NCI-H2227 (cell line): ENCODE results near the gene LAMA3.

ENCODE experiments used
- DNase-seq: peaks from one replicate; lab custom pipeline; 2025; ENCODE audit not compliant: unreplicated experiment; lab: John Stamatoyannopoulos, UW

LAMA3 gene

GRCh38 chr18:23669804-23670405 lies 19.3 kb upstream of the LAMA3 start:
- no peak for DNase-seq

- DNase-seq = no peak
Observed at GRCh38 chr18:23671564-23671963, 17.7 kb upstream of the LAMA3 start.

GRCh38 chr18:23673725-23674124 lies 15.5 kb upstream of the LAMA3 start:
- no peak for DNase-seq

GRCh38 chr18:23675236-23675635 lies 14.0 kb upstream of the LAMA3 start:
- no peak for DNase-seq

GRCh38 chr18:23675896-23676295 lies 13.4 kb upstream of the LAMA3 start:
- DNase-seq = no peak

- DNase-seq = no peak
Observed at GRCh38 chr18:23682045-23682444, 7.2 kb upstream of the LAMA3 start.

- DNase-seq = no peak
Observed at GRCh38 chr18:23682472-23682871, 6.8 kb upstream of the LAMA3 start.

- DNase-seq = no peak
Observed at GRCh38 chr18:23683155-23683554, 6.1 kb upstream of the LAMA3 start.

- no peak for DNase-seq
Observed at GRCh38 chr18:23683671-23684070, 5.6 kb upstream of the LAMA3 start.

GRCh38 chr18:23684515-23685197 lies 4.6 kb upstream of the LAMA3 start:
- no peak for DNase-seq

GRCh38 chr18:23688528-23688927 lies 725 bp upstream of the LAMA3 start:
- no peak for DNase-seq

GRCh38 chr18:23689616-23690504 lies 607 bp downstream of the LAMA3 start:
- DNase-seq = peak; percentile 53

GRCh38 chr18:23690505-23691068 lies 1.3 kb downstream of the LAMA3 start:
- DNase-seq = peak; percentile 46

GRCh38 chr18:23693846-23694245 lies 4.6 kb downstream of the LAMA3 start:
- DNase-seq = no peak

- no peak for DNase-seq
Observed at GRCh38 chr18:23694637-23695430, 5.6 kb downstream of the LAMA3 start.

- DNase-seq = no peak
Observed at GRCh38 chr18:23701017-23701416, 11.8 kb downstream of the LAMA3 start.

- no peak for DNase-seq
Observed at GRCh38 chr18:23701544-23702064, 12.4 kb downstream of the LAMA3 start.

GRCh38 chr18:23702606-23703005 lies 13.4 kb downstream of the LAMA3 start:
- DNase-seq = no peak

GRCh38 chr18:23703057-23703986 lies 14.1 kb downstream of the LAMA3 start:
- peak; percentile 64 for DNase-seq
